HTERT RPE-1 (cell line): Measurements from ENCODE around the gene SUPT3H.

Experiments
- in situ Hi-C: fragments of 300-500 bp; cut with MboI; formaldehyde crosslinking; loops from 4 replicates; pipeline ENCODE4 v1.14.3; 2020; ENCODE audit warnings: low sequenced_read_pairs

SUPT3H gene

DNA sequence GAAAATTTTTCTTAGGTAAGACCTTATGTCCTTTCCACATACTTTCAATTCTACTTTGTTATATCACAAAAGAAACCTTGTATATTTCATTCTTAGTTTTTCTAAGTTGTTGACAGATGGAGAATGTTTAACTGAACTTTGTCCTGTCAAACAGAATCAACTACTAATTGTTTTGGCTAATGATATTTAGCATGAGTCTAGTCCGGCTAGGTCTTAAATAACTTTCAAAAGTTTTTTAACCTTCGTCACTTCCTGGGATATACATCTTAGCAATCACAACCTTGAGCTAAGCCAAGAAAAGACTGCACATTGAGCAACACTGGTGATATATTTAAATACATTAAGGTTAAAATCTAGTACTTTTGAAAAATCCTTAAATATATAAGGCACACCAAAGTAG, 112.5 kb downstream of the SUPT3H start:
- in situ Hi-C loops, result no loop called here

DNA sequence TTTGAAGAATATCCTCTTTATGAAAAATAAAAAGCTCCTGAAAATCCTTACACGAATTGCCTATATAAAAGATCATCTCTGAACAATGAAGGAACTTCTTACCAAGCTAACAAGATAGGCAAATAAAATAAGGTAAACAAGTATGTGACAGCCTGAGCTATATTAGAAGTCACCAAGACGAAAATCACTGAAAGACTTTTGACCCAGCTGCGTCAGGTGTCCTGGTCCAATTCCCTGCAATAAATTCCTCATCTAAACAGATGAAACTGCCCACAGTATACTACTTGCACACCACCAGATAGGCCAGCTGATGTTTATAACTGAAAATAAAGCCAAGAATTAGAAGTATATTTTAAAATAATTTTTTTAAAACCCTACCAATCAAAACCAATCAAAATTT, 117.0 kb downstream of the SUPT3H start:
- in situ Hi-C loops, result no loop called here

DNA sequence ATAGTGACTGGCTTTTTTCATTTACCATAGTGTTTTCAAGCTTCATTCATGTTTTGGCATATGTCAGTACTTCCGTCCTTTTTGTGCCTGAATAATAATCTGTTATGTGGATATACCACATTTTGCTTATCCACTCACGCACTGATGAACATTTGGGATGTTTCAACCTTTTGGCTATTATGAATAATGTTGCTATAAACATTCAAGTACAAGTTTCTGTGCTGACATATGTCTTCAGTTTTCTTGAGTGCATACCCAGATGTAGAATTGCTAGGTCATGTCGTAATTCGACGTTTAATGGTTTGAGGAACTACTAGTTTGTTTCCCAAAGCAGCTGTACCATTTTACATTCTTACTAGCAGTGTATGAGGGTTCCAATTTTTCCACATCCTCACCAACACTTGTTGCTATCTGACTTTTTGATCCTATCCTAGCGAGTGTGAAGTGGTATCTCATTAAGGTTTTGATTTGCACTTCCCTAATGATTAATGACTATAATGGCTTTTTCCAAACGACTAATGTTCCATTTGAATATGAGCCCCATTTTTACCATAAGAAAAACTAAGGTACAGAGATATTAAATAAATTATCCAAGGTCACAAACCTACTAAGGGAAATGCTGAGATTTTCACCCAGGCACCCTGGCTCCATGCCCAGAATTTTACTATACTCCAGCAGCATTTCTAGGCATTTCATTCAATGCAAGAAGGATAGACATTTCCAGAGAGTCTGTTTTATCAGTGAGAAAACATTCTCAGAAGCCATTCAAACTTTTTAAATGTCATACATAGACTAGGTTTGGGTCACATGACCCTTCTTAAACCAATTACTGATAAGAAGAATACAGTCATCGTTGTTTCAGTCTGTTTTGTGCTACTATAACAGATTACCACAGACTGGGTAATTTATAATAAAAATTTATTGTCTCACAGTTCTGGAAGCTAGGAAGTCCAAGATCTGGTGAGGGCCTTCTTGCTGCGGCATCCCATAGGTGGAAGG, 120.7 kb downstream of the SUPT3H start:
- in situ Hi-C loops, result no loop called here

DNA sequence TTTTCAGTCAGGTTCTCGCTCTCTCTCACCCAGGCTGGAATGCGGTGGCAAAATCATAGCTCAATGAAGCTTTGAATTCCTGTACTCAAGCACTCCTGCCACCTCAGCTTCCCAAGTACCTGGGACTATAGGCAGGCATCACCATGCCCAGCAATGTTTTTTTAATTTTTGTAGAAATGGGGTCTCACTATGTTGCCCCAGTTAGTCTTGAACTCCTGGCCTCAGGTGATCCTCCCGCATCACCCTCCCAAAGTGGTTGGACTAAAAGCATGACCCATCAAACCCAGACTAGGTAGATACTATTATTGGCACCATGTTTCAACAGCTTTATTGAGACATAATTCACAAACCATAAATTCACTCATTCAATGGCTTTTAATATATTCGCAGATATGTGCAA, 122.3 kb downstream of the SUPT3H start:
- in situ Hi-C loops, result no loop called here

DNA sequence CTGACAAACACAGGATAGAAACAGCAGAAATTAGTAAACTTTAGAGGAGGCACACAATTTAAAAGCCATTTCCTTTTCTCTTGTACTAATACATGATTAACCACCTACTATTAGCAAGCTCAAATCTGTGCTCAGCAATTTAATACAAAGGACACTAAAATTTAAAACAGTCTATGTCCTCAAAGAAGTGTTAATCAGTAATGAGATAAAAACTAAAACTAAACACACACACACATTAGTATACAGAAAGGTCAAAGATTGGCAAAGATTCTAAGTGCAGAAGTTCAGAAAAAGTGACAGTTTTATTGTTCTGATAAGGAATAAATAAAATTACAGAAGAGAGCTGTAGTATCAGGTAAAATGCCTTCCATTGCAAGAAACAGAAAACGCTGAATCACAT, 123.5 kb downstream of the SUPT3H start:
- in situ Hi-C loops, result no loop called here

DNA sequence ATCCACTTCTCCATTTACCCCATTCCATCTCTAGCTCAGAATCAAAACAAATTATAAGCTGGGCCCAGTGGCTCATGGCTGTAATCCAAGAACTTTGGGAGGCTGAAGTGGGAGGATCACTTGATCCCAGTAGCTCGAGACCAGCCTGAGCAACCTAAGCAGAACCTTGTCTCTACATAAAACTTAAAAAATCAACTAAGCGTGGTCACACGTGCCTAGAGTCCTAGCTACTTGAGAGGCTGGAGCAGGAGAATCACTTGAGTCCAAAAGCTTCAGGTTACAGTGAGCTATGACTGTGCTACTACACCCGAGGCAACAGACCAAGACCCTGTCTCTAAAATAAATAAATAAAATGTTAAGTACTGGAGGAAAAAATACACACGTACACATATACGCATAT, 124.3 kb downstream of the SUPT3H start:
- in situ Hi-C loops, result no loop called here

DNA sequence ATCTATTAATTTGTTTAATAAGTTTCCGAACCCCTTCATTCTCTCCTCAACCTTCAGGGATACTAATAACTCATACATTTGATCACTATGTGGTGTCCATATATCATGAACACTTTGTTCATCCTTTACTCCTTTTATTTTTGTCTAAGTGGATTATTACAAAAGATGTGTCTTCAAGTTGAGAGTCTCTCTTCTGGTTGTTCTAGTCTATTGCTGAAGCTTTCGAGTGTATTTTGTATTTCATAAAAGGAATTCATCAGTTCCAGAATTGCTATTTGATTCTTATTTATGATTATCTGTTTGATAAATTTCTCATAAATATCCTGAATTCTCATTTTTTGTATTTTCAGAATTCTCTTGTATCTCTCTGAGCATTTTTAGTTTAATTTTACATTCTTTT, 146.1 kb downstream of the SUPT3H start:
- in situ Hi-C loops, result no loop called here

DNA sequence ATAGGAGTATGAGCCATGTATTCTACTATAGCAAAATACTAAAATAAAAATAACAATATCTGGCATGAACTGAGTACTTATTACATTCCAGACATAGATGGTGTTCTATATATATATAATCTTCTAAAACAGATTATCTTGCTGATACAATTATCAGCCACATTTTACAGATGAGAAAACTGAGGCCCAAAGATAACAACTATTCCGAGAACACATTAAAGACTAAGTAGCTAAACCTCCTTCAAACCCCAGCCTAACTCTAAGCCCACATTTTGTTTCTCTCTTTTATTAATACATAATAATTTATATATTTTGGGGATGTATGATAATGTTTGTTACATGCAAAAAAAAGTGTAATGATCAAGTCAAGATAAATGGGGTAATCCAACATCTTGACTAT, 148.3 kb downstream of the SUPT3H start:
- in situ Hi-C loops, result no loop called here

DNA sequence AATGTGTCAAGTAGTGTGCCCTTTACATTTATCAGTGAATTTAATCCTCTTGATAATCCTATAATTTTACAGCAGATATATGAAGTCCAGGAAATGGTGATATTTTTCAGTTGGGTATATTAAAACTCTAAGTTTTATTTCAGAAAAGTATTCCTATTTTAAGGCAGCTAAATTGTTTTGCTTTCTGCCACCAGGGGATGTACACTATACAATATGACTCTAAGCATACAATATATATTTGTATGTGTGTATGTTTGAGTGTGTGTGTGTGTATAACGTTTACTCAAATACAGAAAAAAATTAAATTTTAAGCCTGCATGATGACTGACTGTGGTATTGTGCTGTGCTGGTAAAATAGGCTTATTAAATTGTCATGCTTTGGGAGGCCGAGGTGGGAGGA, 151.7 kb downstream of the SUPT3H start:
- in situ Hi-C loops, result no loop called here

DNA sequence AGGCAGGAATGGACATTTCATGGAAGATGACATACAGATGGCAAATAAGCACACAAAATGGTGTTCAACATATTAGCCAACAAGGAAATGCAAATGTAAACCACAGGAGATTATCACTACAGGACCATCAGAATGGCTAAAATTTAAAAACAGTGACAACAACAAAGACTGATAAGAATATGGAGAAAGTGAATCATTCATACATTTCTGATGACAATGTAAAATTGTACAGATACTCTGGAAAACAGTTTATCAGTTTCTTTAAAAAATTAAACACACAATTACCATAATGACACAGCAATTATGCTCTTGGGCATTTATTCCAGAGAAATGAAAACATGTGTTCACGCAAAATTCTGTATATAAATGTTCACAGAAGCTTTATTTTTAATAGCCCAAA, 155.4 kb downstream of the SUPT3H start:
- in situ Hi-C loops, result no loop called here

DNA sequence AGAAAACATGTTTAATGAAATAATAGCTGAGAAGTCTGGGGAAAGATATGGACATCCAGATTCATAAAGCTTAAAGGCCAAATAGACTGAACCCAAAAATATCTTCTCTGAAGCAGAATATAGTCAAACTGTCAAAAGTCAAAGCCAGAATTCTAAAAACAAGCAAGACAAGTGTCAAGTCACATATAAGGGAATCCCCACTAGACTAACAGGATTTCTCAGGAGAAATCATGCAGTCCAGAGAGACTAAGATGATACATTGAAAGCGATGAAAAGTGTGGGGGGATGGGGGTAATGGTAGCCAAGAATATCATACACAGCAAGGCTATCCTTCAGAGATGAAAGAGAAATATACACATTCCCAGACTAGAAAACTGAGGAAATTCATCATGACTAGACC, 162.0 kb downstream of the SUPT3H start:
- in situ Hi-C loops, result no loop called here

DNA sequence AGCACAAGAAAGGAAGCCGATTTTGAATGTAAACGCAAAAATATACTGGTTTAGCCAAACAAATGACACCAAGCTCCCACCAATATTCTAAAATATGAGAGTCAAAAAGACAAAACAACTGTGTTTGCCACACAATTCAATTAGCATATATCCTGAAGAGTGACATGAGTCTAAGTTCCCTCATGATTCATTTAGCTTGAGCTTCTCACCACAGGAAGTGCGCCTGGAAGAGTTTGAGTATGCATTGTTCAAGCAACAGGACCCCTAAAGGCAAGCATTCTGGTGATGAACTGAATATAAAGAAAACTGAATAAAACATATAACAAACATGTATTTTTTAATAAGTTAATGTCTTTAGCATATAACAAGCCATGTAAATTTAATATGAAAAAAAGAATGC, 164.8 kb downstream of the SUPT3H start:
- in situ Hi-C loops, result no loop called here

DNA sequence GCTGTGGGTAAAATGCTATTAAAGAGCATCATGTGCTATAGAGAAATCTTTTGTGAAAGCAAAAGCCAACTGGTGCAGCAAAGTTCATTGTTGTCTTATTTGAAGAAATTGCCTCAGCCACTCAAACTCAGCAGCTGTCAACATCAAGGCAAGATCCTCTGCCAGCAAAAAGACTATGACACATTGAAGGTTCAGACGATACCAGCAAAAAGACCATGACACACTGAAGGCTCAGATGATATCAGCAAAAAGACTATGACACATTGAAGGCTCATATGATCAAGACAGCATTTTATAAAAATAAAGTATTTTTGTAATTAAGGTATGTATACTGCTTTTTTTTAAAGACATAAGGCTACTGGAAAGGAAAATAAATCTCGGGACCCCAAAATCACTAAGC, 168.0 kb downstream of the SUPT3H start:
- in situ Hi-C loops, result no loop called here

DNA sequence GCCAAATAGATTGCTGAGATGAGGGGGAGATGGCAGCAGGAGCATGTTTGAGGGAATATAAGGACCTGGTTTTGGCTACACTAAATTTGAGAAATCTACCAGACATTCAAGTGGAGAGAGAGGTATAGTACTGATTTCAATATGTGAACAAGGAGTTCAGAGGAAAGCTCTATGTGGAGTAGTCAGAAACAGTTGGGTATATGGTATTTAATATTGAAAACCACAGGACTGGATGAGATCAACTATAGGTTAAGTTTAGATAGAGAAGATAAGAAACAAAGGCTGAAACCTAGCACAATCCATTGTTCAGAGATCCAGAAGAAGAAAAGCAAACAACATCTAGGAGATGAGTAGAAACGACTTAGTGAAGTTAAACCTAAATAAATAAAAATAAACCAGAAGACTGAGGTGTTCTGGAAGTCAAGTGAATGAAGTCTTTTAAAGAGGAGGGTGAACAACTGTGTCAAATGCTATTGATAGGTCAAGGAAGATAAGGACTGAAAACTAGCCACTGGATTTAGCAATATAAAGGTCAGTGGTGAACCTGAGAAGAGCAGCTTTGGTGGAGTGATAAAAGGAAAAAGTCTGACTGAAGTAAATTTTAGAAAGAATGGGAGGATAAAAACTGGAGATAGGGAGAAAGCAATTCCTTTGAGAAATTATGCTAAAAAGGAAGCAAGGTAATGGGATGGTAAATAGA, 170.8 kb downstream of the SUPT3H start:
- in situ Hi-C loops, result no loop called here

DNA sequence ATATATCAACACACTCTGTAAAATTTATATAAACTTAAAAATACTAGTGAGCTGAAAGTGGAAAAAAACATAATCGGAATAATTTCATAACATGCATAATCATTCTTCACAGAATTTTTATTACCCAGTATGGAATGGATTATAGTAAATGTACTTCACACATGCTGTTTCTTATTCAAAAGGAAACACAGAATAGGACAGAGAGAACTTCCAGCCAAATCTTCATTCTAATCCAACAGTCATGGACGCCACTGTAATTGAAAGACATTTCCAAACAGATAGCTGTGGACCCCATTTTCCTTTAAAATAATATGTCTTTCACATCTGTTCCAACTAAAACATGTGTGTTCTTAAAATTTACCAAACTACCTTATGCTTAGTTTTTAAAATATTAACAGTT, 176.2 kb downstream of the SUPT3H start:
- in situ Hi-C loops, result no loop called here

DNA sequence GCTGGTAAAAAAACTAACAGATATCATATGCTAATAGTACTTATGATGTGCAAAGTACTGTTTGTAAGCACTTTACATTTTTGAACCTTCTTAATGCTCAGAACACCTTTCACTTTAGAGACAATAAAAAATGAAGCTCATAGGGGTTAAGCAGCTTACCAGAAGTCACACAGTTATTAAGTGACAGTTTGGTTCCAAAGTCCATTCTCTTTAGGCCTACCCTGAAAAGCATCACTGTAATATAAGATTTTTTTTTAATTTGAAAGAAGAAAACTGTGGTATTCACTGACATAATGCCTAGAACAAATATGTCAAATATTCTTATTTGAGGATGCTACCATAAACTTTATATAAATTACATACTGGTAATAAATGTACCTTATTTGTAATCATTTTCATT, 177.2 kb downstream of the SUPT3H start:
- in situ Hi-C loops, result no loop called here

DNA sequence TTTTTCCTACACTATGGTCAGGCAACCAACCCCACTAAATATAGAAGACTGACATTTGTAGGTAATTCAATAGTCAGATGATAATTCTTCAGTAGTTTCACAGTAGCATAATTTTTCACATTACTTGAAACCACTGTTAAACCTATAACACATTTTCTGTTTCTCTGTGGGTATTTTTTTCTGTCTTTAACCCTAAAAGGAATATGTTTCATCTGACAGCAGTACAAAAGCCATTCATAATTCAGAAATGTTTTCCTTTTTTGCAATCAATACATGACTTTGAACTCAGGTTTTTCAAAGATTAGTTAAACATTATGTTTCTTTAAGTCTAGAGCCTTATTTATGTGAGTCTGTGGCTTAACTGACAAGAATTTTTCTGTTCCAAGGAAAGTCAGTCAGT, 178.2 kb downstream of the SUPT3H start:
- in situ Hi-C loops, result no loop called here

DNA sequence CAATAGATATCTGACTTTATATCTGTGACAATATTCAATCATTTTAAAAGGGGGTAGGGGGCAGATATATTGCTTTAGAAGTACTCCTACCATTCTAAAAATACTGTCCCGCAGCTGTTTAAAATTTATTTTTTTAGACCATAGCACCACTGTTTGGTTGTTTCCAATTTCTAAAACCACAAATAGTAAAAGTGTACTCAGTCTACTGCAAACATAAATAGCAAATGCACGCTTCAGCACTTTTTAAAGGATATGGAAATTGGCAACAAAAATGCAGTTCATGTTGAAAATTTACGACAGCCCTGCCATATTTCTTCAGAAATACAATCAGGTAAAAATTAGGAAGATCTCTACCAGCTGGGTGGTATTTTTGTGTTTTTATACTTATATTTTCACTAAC, 181.6 kb downstream of the SUPT3H start:
- in situ Hi-C loops, result no loop called here

DNA sequence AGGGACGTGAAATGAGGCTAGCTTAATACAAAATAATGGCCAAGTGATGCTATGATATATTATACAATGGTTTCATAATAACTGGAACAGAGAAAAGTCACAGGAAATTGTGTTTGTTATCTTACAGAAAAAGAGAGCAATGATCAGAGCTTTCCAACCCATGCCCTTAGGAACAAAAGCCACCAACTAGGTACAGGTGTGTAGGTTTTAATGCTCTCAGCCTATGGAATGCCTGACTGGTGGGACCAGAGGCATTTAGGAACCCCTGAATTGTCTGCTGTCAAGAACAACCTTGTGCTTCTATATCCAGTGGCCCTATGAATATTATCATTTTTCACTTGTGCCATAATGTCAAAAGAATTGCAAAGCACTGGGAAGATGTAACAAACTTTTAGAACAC, 182.6 kb downstream of the SUPT3H start:
- in situ Hi-C loops, result no loop called here

DNA sequence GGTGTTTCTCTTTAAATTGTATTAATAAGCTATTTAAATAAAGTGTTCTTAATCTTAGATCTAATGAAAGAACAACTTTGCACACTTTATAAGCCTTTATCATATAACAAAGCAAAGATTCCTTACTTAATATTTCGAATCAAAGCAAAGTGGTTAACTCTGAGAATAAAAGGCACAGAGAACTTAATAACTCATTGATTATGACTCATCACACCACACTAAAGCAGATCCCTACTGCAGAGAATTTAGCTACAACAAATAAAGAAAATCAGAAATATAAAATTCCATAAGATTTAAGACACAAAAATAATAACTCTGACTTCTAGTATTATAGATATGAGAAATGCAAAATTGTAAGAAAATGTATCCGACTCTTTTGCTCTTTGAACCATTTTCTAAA, 185.2 kb downstream of the SUPT3H start:
- in situ Hi-C loops, result no loop called here

DNA sequence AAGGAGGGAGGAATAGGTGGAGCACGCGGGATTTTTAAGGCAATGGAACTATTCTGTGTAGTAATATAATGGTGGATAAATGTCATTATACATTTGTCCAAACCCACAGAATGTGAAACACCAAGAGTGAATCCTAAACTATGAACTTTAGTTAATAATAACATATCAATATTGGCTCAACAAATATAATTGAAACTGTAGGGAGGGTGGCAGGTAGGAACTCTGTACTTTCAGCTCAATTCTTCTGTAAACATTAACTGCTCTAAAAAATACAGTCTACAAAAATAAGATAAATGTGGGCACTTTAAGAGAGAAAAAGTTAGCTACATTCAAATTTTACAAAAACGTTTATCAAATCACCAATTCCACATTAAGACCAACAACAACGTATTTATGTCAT, 186.3 kb downstream of the SUPT3H start:
- in situ Hi-C loops, result no loop called here

DNA sequence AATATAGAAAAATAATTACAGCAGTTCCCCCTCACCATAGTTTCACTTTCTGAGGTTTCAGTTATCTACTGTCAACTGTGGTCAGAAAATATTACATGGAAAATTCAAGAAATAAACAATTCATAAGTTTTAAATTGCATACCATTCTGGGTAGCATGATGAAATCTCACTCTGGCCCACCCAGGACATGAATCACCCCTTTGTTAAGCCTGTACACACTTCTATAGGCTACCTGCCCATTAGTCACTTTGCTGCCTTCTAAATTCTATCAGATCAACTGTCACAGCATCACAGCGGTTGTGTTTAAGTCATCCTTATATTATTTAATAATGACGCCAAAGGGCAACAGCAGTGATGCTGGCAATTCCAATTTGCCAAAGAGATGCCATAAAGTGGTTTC, 189.9 kb downstream of the SUPT3H start:
- in situ Hi-C loops, result no loop called here
